Parathyroid adenoma (tissue), 2 donors: ENCODE data around the gene SLC25A14.

Experiments used
- H2AFZ ChIP-seq: fragments of 300-600 bp; sonication (generic); one replicate; pipeline ENCODE4 v1.7.0; 2017; ENCODE audit warnings: antibody characterized with exemption, mild to moderate bottlenecking
- H3K27ac ChIP-seq: fragments of 300-600 bp; sonication (generic); one replicate; pipeline ENCODE4 v1.7.0; 2017
- H3K27me3 ChIP-seq: fragments of 300-600 bp; sonication (generic); one replicate; pipeline ENCODE4 v1.7.0; 2017; ENCODE audit warnings: low read length; ENCODE audit not compliant: control insufficient read depth, insufficient read depth
- H3K36me3 ChIP-seq: fragments of 300-600 bp; sonication (generic); one replicate; pipeline ENCODE4 v1.7.0; 2017; ENCODE audit warnings: low read length; ENCODE audit not compliant: control insufficient read depth, insufficient read depth
- H3K4me1 ChIP-seq: fragments of 300-600 bp; sonication (generic); one replicate; pipeline ENCODE4 v1.7.0; 2017; ENCODE audit warnings: control low read depth
- H3K4me2 ChIP-seq: fragments of 300-600 bp; sonication (generic); one replicate; pipeline ENCODE4 v1.7.0; 2017; ENCODE audit warnings: low read length
- H3K4me3 ChIP-seq: fragments of 300-600 bp; sonication (generic); one replicate; pipeline ENCODE4 v1.7.0; 2017; ENCODE audit warnings: low read depth, low read length
- H3K79me2 ChIP-seq: fragments of 300-600 bp; sonication (generic); one replicate; pipeline ENCODE4 v1.7.0; 2017; ENCODE audit warnings: control low read depth
- H3K9ac ChIP-seq: fragments of 300-600 bp; sonication (generic); one replicate; pipeline ENCODE4 v1.7.0; 2017; ENCODE audit warnings: mild to moderate bottlenecking
- H3K9me3 ChIP-seq: fragments of 300-600 bp; sonication (generic); one replicate; pipeline ENCODE4 v1.7.0; 2017; ENCODE audit warnings: low read length; ENCODE audit not compliant: control insufficient read depth
- CTCF ChIP-seq: fragments of 300-600 bp; sonication (generic); IDR thresholded peaks from one replicate; pipeline ENCODE4 v1.7.0; 2017; ENCODE audit warnings: antibody characterized with exemption, mild to moderate bottlenecking
- donor health status: primary hyperparathyroidism.

SLC25A14 gene

GRCh38 chrX:130376077-130376476 is 36.4 kb downstream of the SLC25A14 start:
- Histone ChIP-seq H3K27me3 (no peaks in the 10 kb centered on the region), H3K27ac (no peak overlapping the region), H3K4me2 (no peak overlapping the region), H3K9me3 (no peaks in the 10 kb centered on the region), H3K9ac (no peak overlapping the region), H3K36me3 (no peaks in the 10 kb centered on the region), H3K4me3 (no peak overlapping the region), H3K79me2 (no peaks in the 10 kb centered on the region), H2AFZ (no peak overlapping the region), H3K4me1 (no peaks in the 10 kb centered on the region)
- TF ChIP-seq CTCF, result no peak

- H3K9me3 ChIP-seq, result no peaks in the 10 kb centered on the region
- no peaks in the 10 kb centered on the region for H3K36me3 ChIP-seq
- H3K27me3 ChIP-seq, result no peaks in the 10 kb centered on the region
- H3K9ac ChIP-seq, result no peak overlapping the region
- no peak for TF ChIP-seq CTCF
- no peak overlapping the region for H3K27ac ChIP-seq
- no peak overlapping the region for H3K4me2 ChIP-seq
- H3K79me2 ChIP-seq, result no peaks in the 10 kb centered on the region
- no peaks in the 10 kb centered on the region for H3K4me1 ChIP-seq
- H3K4me3 ChIP-seq, result no peak overlapping the region
- H2AFZ ChIP-seq, result no peak overlapping the region
Measured at GRCh38 chrX:130378024-130378669, 38.4 kb downstream of the SLC25A14 start.

DNA sequence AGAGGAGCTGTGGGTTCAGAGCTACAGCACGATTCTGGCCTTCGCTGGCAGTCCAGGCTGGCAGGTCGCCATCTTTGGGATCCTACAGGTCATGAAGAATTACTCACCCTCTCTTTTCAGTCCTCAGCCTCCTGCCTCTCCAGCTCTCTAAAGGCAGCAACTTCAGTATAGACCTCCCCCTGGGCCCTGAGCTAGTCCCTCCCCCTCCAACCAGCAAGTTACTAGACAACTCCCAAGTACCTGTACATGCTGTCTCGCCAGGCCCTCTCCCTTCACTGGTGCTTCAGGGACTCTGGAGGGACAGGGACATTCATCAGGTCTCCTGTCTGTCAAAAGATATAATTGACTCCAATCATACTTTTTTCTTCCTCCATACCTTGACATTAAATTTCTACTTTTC is 45.8 kb downstream of the SLC25A14 start, which contains the start of gene GPR119:
Gene GPR119, minus strand, starts transcription at position 155 of the 400 bp plus-strand sequence. CDS start 227 bp downstream, outside the sequence.
- Histone ChIP-seq H3K4me3 (no peak within 1 kb of the TSS), H3K36me3 (no peaks in the 10 kb centered on the region), H2AFZ (no peak within 1 kb of the TSS), H3K4me1 (no peaks in the 10 kb centered on the region), H3K79me2 (no peaks in the 10 kb centered on the region), H3K9ac (no peak within 1 kb of the TSS), H3K27me3 (no peaks in the 10 kb centered on the region), H3K4me2 (no peak within 1 kb of the TSS), H3K9me3 (no peaks in the 10 kb centered on the region), H3K27ac (no peak within 1 kb of the TSS)
- TF ChIP-seq CTCF, result no peak

DNA sequence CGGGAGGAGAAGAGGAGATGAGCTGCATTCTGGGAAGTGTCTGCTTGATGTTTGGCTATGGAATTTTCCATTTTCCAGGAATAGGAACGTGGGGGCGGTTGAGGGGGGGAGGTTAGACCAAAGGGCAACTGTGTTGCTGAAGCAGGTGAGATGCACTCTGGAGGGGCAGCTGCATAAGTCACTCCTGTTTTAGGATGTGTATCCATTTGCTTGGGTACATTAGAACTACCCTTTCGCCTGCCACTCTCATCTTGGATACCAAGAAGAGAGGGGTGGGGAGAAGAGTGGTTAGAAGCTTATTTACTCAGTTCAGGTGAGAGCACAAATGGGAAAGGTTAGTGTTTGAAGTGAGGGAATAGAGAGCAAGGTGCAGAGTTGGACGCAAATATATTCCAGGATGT is 46.7 kb downstream of the SLC25A14 start:
- Histone ChIP-seq H3K27me3 (no peaks in the 10 kb centered on the region), H3K27ac (no peak overlapping the region)

More for the DNA sequence above, 46.7 kb downstream of the SLC25A14 start:
- no peak overlapping the region for H3K9ac ChIP-seq
- H3K4me3 ChIP-seq, result no peak overlapping the region
- H2AFZ ChIP-seq, result no peak overlapping the region
- no peaks in the 10 kb centered on the region for H3K9me3 ChIP-seq
- TF ChIP-seq CTCF, result no peak
- H3K4me2 ChIP-seq, result no peak overlapping the region
- no peaks in the 10 kb centered on the region for H3K79me2 ChIP-seq
- H3K4me1 ChIP-seq, result no peaks in the 10 kb centered on the region
- H3K36me3 ChIP-seq, result no peaks in the 10 kb centered on the region
